Epidermal melanocyte (primary cell): Measurements from ENCODE around the gene GLI3.
"Not testable (repeated sequence)": the region's sequence is repeated elsewhere in the genome, so short reads cannot be mapped to it uniquely, and the experiment has no call there.

Experiments used
- DNase-seq: peaks from one replicate; pipeline ENCODE4 v3.0.0; 2011; ENCODE audit warnings: low spot score; ENCODE audit not compliant: insufficient read length

GLI3 gene

DNA sequence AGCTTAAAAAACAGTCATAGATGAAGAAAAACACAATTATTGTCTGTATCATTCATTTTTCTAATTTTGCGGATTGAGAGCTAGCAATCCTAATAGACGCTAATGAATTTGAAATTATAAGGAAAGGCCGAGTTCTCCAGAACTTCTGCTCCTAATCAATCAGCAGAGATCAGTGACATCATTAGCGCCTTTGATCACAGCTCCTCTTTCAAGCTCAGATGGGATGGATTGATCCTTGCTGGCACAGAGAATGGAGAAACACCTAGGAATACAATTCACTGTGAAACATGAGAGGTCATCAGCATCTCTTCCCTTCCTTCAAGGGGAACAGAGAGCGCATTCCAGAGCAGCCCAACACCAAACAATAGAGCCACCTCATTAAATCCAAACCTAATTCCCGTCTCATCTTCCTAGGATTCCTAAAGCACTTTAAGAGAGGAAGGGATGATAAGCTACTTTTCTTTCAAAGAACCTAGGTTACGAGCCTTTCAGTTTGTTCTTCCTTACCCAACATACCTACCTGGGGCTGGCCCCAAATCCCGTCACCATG is 24.4 kb downstream of the GLI3 start:
- no peak for DNase-seq

- DNase-seq = no peak
Measured at GRCh38 chr7:42211938-42212337, 25.1 kb downstream of the GLI3 start.

GRCh38 chr7:42210779-42211178 is 26.2 kb downstream of the GLI3 start:
- DNase-seq = no peak

GRCh38 chr7:42210333-42210732 is 26.7 kb downstream of the GLI3 start:
- no peak for DNase-seq

DNA sequence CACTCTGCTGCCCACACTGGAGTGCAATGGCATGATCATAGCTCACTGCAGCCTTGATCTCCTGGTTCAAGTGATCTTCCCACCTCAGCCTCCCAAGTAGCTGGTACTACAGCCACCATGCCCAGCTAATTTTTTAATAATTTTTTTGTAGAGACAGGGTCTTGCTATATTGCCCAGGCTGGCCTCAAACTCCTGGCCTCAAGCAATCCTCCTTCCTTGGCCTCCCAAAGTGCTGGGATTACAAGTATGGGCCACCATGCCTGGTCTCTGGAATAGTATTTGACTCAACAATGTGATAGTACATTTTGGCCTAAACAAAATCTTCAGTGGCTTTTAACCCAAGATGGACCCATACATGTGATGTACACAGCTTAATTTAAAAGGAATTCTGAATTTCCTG is 27.9 kb downstream of the GLI3 start:
- DNase-seq = not testable (repeated sequence)

- DNase-seq = no peak
Measured at GRCh38 chr7:42208572-42208971, 28.4 kb downstream of the GLI3 start.

GRCh38 chr7:42207420-42207819 is 29.6 kb downstream of the GLI3 start:
- DNase-seq = no peak

DNA sequence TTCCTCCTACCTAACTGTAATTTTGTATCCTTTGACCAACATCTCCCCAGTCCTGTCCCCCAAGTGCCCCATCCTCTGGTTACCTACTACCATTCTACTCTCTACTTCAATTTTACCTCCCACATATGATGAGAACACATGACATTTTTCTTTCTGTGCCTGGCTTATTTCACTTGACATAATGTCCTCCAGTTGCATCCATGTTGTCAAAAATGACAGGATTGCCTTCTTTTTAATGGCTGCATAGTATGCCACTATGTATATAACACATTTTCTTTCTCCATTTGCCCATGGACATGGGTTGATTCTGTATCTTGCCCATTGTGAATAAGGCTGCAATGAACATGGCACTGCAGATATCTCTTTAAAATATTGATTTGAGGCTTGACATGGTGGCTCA is 33.7 kb downstream of the GLI3 start:
- no peak for DNase-seq

- no peak for DNase-seq
Measured at GRCh38 chr7:42202601-42203000, 34.4 kb downstream of the GLI3 start.

- DNase-seq = no peak
Measured at GRCh38 chr7:42198974-42199668, 37.9 kb downstream of the GLI3 start.

- no peak for DNase-seq
Measured at GRCh38 chr7:42198296-42198695, 38.7 kb downstream of the GLI3 start.

GRCh38 chr7:42197451-42197850 is 39.6 kb downstream of the GLI3 start:
- DNase-seq = no peak

DNA sequence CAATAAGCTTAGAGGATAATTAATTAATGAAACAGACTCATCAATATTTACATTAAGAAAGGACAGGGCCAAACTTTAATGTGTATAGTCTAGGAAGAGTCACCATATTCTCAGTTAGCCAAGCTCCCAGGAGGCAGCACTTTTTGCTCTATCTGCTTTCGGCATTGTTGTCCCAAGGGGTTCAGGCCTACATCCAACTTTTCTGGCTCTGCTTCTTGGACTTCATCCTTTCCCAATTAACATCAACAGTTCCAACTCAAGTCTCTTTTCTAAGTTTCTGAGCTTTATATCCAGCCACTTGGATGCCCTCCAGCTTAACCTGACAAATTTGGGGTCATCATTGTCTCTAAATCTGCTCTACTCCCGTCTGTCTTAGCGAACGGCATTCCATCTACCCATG is 42.8 kb downstream of the GLI3 start:
- DNase-seq = no peak

GRCh38 chr7:42193471-42194129 is 43.4 kb downstream of the GLI3 start:
- DNase-seq = no peak

DNA sequence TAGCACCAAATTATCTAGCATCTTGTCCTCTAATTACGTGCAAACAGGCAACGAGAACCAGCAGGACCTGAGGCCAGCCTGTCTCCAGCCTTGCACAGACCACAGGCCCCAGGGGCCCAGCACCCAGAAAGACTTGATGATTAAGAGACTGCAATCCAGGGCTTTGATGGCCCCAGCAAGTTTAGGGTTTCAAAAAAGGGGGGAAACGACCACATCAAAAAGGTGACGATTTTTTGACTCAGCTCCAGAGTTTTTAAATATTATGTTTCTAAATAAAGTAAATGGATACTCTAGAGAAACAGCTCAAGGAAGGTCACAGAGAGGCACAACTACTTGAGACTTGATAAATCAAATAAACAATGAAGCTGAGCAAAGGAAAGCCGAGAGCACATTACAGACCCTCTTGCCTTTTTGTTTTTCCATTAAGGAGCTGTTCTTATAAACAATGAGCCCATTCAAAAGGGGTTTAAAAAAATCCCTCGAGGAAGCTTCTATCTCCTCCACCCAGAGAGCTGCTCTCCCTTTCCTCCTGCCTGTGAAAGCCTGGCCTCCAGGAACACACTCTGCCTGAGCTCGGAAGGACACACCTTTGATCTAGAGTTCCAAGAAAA is 44.1 kb downstream of the GLI3 start:
- no peak for DNase-seq

DNA sequence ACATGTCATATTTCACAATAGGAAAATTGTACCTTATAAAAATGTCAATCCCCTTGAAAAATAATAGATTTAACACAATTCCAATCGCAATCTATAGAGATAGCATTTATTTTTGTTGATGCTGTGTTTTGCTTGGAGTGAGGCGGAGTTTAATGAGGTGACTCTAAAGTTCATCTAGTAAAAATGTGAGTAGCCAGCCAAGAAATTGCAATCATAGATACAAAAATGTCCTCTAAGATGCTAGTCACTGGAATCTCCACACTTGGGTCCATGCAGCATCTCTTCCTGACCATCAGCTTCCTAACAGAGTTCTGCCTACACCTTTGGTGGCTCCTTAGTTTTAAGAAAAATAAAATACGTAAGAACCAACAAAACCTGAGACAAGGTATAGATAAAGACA is 44.9 kb downstream of the GLI3 start:
- DNase-seq = no peak

DNA sequence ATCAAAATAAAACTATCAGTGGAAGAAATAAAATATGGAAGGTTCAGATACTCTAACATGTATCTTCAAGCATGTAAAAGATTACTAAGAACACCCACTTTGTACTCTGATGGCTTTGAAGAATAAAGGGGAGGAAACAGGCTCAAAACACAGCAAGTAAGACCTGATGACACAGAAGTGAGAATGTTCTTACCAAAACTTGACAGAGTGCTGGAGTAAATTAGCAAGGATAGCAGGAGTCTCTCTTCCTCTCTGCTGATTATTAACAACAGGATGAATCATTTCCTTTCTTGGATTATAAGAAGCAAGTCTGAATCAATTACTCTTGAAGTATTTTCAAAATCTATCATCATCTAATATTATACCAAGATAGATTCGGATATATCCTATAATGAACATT is 47.5 kb downstream of the GLI3 start:
- no peak for DNase-seq

- no peak for DNase-seq
Measured at GRCh38 chr7:42186151-42186550, 50.9 kb downstream of the GLI3 start.

GRCh38 chr7:42185726-42186125 is 51.3 kb downstream of the GLI3 start:
- DNase-seq = no peak

- no peak for DNase-seq
Measured at GRCh38 chr7:42183547-42183946, 53.5 kb downstream of the GLI3 start.

GRCh38 chr7:42181566-42181965 is 55.4 kb downstream of the GLI3 start:
- DNase-seq = no peak

DNA sequence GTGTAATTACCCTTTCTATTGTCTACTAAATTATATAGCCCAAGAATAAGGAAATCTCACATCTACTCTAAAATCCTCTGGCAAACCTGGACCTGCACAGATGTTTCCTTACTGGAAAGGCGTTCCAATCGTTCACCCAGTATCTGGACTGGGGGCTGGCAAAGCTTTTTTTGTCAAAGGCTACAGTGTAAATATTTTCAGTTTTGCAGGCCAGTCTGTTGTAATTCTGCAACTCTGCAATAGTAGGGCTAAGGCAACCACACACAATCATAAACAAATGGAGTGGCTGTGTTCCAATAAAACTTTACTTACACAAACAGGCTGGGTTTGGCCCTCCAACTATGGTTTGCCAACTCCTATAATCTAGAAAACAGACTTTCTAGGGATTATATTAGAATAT is 56.2 kb downstream of the GLI3 start:
- no peak for DNase-seq

DNA sequence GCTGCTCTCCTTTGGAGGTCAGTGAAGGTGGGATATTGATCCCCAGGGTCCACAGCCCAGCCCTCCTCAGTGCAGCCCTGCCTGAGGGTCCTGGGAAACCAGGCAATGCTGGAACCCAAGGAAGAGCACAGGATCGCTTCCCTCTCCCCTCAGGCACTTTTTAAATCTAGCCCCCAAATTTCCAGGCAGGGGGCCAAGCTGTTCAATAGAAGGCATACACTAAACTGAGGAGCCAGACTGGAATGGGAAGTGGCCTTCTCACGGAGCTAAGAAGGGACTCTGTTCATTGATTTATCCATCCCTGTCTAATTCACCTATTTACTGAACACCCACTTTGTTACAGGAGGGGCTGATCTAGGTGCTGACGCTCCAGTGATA is 60.3 kb downstream of the GLI3 start:
- no peak for DNase-seq
